ENCODE data around the gene EN2.

- TF ChIP-seq CTCF (IDR thresholded peaks at IDR 0.05; ENCODE audit: low read depth, low read length) (no peak), EZH2phosphoT487 (IDR thresholded peaks at IDR 0.05; ENCODE audit: low read depth) (no peak)
Observed at GRCh38 chr7:155514296-155514695, 56.4 kb downstream of the EN2 start.
